ENCODE measurements around the gene VAV2. TPM values are rescaled to one million over a fixed set of nuclear protein-coding genes. Genes with fewer than 3 reads are reported as not detected.

Gene VAV2
- total and polyA plus RNA-seq, 5 donors from 2014 or later: 0.24 to 0.67 (median 0.37) TPM; not detected in 1

- Histone ChIP-seq H3K27me3 (ENCODE audit: control insufficient read depth, insufficient read depth, low read length) (no peaks in the 10 kb centered on the region), H3K27ac (ENCODE audit: insufficient read depth, low read length, poor library complexity, severe bottlenecking) (no peak overlapping the region), H3K4me1 (ENCODE audit: control insufficient read depth, insufficient read depth, low read length, poor library complexity, severe bottlenecking) (no peaks in the 10 kb centered on the region), H3K9me3 (ENCODE audit: control insufficient read depth in 2 of 2, low read length in 2 of 2) (no peaks in the 10 kb centered on the region), H3K36me3 (ENCODE audit: control insufficient read depth, insufficient read depth, low read length) (no peaks in the 10 kb centered on the region), H3K4me3 (ENCODE audit: low read depth, low read length) (no peak overlapping the region)
- ATAC-seq (ENCODE audit: low read depth in 2 of 2) (no peak), DNase-seq (no peak)
- no peaks in the 10 kb centered on the region for H3K36me3 Mint-ChIP-seq
- H3K9me3 Mint-ChIP-seq: no peaks in the 10 kb centered on the region
- H3K27me3 Mint-ChIP-seq: no peaks in the 10 kb centered on the region
- H3K4me3 Mint-ChIP-seq: no peak overlapping the region
- no peak overlapping the region for H3K27ac Mint-ChIP-seq
- peaks cover 0 to 5% (median 0%) of the 10 kb centered on the region in 4 donors for H3K4me1 Mint-ChIP-seq
Measured at GRCh38 chr9:133846483-133847090, 145.5 kb downstream of the VAV2 start.

GRCh38 chr9:133845440-133845839 lies 146.7 kb downstream of the VAV2 start:
- Mint-ChIP-seq H3K27ac (no peak overlapping the region), H3K36me3 (no peaks in the 10 kb centered on the region), H3K27me3 (no peaks in the 10 kb centered on the region), H3K4me1 (peaks cover 0 to 5% (median 0%) of the 10 kb centered on the region in 4 donors), H3K9me3 (no peaks in the 10 kb centered on the region), H3K4me3 (no peak overlapping the region)
- H3K27ac ChIP-seq (ENCODE audit: insufficient read depth, low read length, poor library complexity, severe bottlenecking): no peak overlapping the region
- H3K36me3 ChIP-seq (ENCODE audit: control insufficient read depth, insufficient read depth, low read length): no peaks in the 10 kb centered on the region
- ATAC-seq (ENCODE audit: low read depth in 2 of 2) (no peak), DNase-seq (no peak)
- no peaks in the 10 kb centered on the region for H3K27me3 ChIP-seq (ENCODE audit: control insufficient read depth, insufficient read depth, low read length)
- H3K4me3 ChIP-seq (ENCODE audit: low read depth, low read length): no peak overlapping the region
- H3K4me1 ChIP-seq (ENCODE audit: control insufficient read depth, insufficient read depth, low read length, poor library complexity, severe bottlenecking): no peaks in the 10 kb centered on the region
- no peaks in the 10 kb centered on the region for H3K9me3 ChIP-seq (ENCODE audit: control insufficient read depth in 2 of 2, low read length in 2 of 2)

- H3K4me3 Mint-ChIP-seq: no peak overlapping the region
- H3K27ac ChIP-seq (ENCODE audit: insufficient read depth, low read length, poor library complexity, severe bottlenecking): no peak overlapping the region
- no peaks in the 10 kb centered on the region for H3K36me3 Mint-ChIP-seq
Measured at GRCh38 chr9:133844881-133845410, 147.2 kb downstream of the VAV2 start.

GRCh38 chr9:133844398-133844784 lies 147.7 kb downstream of the VAV2 start:
- H3K4me3 ChIP-seq (ENCODE audit: low read depth, low read length): no peak overlapping the region
- H3K27ac ChIP-seq (ENCODE audit: insufficient read depth, low read length, poor library complexity, severe bottlenecking): no peak overlapping the region
- no peaks in the 10 kb centered on the region for H3K36me3 ChIP-seq (ENCODE audit: control insufficient read depth, insufficient read depth, low read length)
- Mint-ChIP-seq H3K36me3 (no peaks in the 10 kb centered on the region), H3K4me1 (peaks cover 0 to 2% (median 0%) of the 10 kb centered on the region in 4 donors), H3K27ac (no peak overlapping the region), H3K4me3 (no peak overlapping the region), H3K27me3 (no peaks in the 10 kb centered on the region), H3K9me3 (no peaks in the 10 kb centered on the region)
- H3K4me1 ChIP-seq (ENCODE audit: control insufficient read depth, insufficient read depth, low read length, poor library complexity, severe bottlenecking): no peaks in the 10 kb centered on the region
- no peak for DNase-seq
- H3K9me3 ChIP-seq (ENCODE audit: control insufficient read depth in 2 of 2, low read length in 2 of 2): no peaks in the 10 kb centered on the region
- no peaks in the 10 kb centered on the region for H3K27me3 ChIP-seq (ENCODE audit: control insufficient read depth, insufficient read depth, low read length)
- no peak for ATAC-seq (ENCODE audit: low read depth in 2 of 2)

More at GRCh38 chr9:133844881-133845410, 147.2 kb downstream of the VAV2 start:
- Histone ChIP-seq H3K4me1 (ENCODE audit: control insufficient read depth, insufficient read depth, low read length, poor library complexity, severe bottlenecking) (no peaks in the 10 kb centered on the region), H3K27me3 (ENCODE audit: control insufficient read depth, insufficient read depth, low read length) (no peaks in the 10 kb centered on the region), H3K36me3 (ENCODE audit: control insufficient read depth, insufficient read depth, low read length) (no peaks in the 10 kb centered on the region), H3K9me3 (ENCODE audit: control insufficient read depth in 2 of 2, low read length in 2 of 2) (no peaks in the 10 kb centered on the region), H3K4me3 (ENCODE audit: low read depth, low read length) (no peak overlapping the region)
- DNase-seq (no peak), ATAC-seq (ENCODE audit: low read depth in 2 of 2) (no peak)
- Mint-ChIP-seq H3K4me1 (peaks cover 0 to 5% (median 0%) of the 10 kb centered on the region in 4 donors), H3K27me3 (no peaks in the 10 kb centered on the region), H3K27ac (no peak overlapping the region), H3K9me3 (no peaks in the 10 kb centered on the region)

GRCh38 chr9:133843751-133844397 lies 148.2 kb downstream of the VAV2 start:
- Mint-ChIP-seq H3K36me3 (no peaks in the 10 kb centered on the region), H3K9me3 (no peaks in the 10 kb centered on the region), H3K27me3 (no peaks in the 10 kb centered on the region), H3K4me1 (peaks cover 0 to 2% (median 0%) of the 10 kb centered on the region in 4 donors), H3K4me3 (no peak overlapping the region), H3K27ac (no peak overlapping the region)
- ATAC-seq (ENCODE audit: low read depth in 2 of 2): no peak
- Histone ChIP-seq H3K4me3 (ENCODE audit: low read depth, low read length) (no peak overlapping the region), H3K27ac (ENCODE audit: insufficient read depth, low read length, poor library complexity, severe bottlenecking) (no peak overlapping the region), H3K4me1 (ENCODE audit: control insufficient read depth, insufficient read depth, low read length, poor library complexity, severe bottlenecking) (no peaks in the 10 kb centered on the region), H3K9me3 (ENCODE audit: control insufficient read depth in 2 of 2, low read length in 2 of 2) (no peaks in the 10 kb centered on the region), H3K36me3 (ENCODE audit: control insufficient read depth, insufficient read depth, low read length) (no peaks in the 10 kb centered on the region), H3K27me3 (ENCODE audit: control insufficient read depth, insufficient read depth, low read length) (no peaks in the 10 kb centered on the region)
- no peak for DNase-seq

GRCh38 chr9:133843250-133843649 lies 148.9 kb downstream of the VAV2 start:
- Histone ChIP-seq H3K36me3 (ENCODE audit: control insufficient read depth, insufficient read depth, low read length) (no peaks in the 10 kb centered on the region), H3K27me3 (ENCODE audit: control insufficient read depth, insufficient read depth, low read length) (no peaks in the 10 kb centered on the region), H3K4me1 (ENCODE audit: control insufficient read depth, insufficient read depth, low read length, poor library complexity, severe bottlenecking) (no peaks in the 10 kb centered on the region), H3K4me3 (ENCODE audit: low read depth, low read length) (no peak overlapping the region), H3K9me3 (ENCODE audit: control insufficient read depth in 2 of 2, low read length in 2 of 2) (no peaks in the 10 kb centered on the region), H3K27ac (ENCODE audit: insufficient read depth, low read length, poor library complexity, severe bottlenecking) (no peak overlapping the region)
- no peak for ATAC-seq (ENCODE audit: low read depth in 2 of 2)
- Mint-ChIP-seq H3K9me3 (no peaks in the 10 kb centered on the region), H3K27me3 (no peaks in the 10 kb centered on the region), H3K4me1 (peaks cover 0 to 2% (median 0%) of the 10 kb centered on the region in 4 donors), H3K36me3 (no peaks in the 10 kb centered on the region), H3K4me3 (no peak overlapping the region), H3K27ac (no peak overlapping the region)
- DNase-seq: no peak

GRCh38 chr9:133842721-133843227 lies 149.3 kb downstream of the VAV2 start:
- no peak for DNase-seq
- no peaks in the 10 kb centered on the region for H3K9me3 Mint-ChIP-seq
- Histone ChIP-seq H3K9me3 (ENCODE audit: control insufficient read depth in 2 of 2, low read length in 2 of 2) (no peaks in the 10 kb centered on the region), H3K4me3 (ENCODE audit: low read depth, low read length) (no peak overlapping the region), H3K27me3 (ENCODE audit: control insufficient read depth, insufficient read depth, low read length) (no peaks in the 10 kb centered on the region), H3K4me1 (ENCODE audit: control insufficient read depth, insufficient read depth, low read length, poor library complexity, severe bottlenecking) (no peaks in the 10 kb centered on the region), H3K27ac (ENCODE audit: insufficient read depth, low read length, poor library complexity, severe bottlenecking) (no peak overlapping the region), H3K36me3 (ENCODE audit: control insufficient read depth, insufficient read depth, low read length) (no peaks in the 10 kb centered on the region)
- ATAC-seq (ENCODE audit: low read depth in 2 of 2): no peak
- H3K4me1 Mint-ChIP-seq: peaks cover 0 to 2% (median 0%) of the 10 kb centered on the region in 4 donors
- no peaks in the 10 kb centered on the region for H3K36me3 Mint-ChIP-seq
- H3K27ac Mint-ChIP-seq: no peak overlapping the region
- H3K4me3 Mint-ChIP-seq: no peak overlapping the region
- H3K27me3 Mint-ChIP-seq: no peaks in the 10 kb centered on the region

Data from CD4-positive, CD25-positive, alpha-beta regulatory T cell (primary cell).